GM10266 (cell line): ENCODE measurements around the gene CCKAR.

Experiments used
- DNase-seq: peaks from one replicate; pipeline ENCODE4 v3.0.0; 2012; ENCODE audit errors: extremely low spot score
- CTCF ChIP-seq: IDR thresholded peaks from 2 replicates; pipeline ENCODE4 v1.5.1; 2012; ENCODE audit warnings: mild to moderate bottlenecking, low read depth; ENCODE audit not compliant: control insufficient read depth, insufficient read depth; ENCODE audit errors: missing control alignments

Gene CCKAR

GRCh38 chr4:26490111-26490959, at the start of gene CCKAR:
CCKAR (minus strand) TSS chr4:26490484; CDS start chr4:26490267, 217 bp downstream.
- DNase-seq: no peak

GRCh38 chr4:26533685-26534084, 43.4 kb upstream of the CCKAR start:
- no peak for TF ChIP-seq CTCF
- DNase-seq: no peak

More at GRCh38 chr4:26490111-26490959, at the start of gene CCKAR:
- no peak for TF ChIP-seq CTCF

- DNase-seq: no peak
- TF ChIP-seq CTCF: no peak
Observed at GRCh38 chr4:26531491-26532116, 41.3 kb upstream of the CCKAR start.

GRCh38 chr4:26530099-26530498, 39.8 kb upstream of the CCKAR start:
- no peak for TF ChIP-seq CTCF
- DNase-seq: no peak

GRCh38 chr4:26529479-26529878, 39.2 kb upstream of the CCKAR start:
- DNase-seq: no peak
- TF ChIP-seq CTCF: no peak

GRCh38 chr4:26525771-26526150, 35.5 kb upstream of the CCKAR start:
- TF ChIP-seq CTCF: no peak
- DNase-seq: no peak
